22Rv1 (cell line): ENCODE measurements around the gene SLC29A3.

Source experiments
- CTCF ChIP-seq: fragments of 450-650 bp; IDR thresholded peaks from 2 replicates; pipeline ENCODE4 v1.5.1; 2017; ENCODE audit warnings: mild to moderate bottlenecking
- ZFX ChIP-seq: fragments of 450-650 bp; IDR thresholded peaks from 2 replicates; pipeline ENCODE4 v1.6.1; 2017; ENCODE audit warnings: antibody characterized with exemption, borderline replicate concordance

DNA sequence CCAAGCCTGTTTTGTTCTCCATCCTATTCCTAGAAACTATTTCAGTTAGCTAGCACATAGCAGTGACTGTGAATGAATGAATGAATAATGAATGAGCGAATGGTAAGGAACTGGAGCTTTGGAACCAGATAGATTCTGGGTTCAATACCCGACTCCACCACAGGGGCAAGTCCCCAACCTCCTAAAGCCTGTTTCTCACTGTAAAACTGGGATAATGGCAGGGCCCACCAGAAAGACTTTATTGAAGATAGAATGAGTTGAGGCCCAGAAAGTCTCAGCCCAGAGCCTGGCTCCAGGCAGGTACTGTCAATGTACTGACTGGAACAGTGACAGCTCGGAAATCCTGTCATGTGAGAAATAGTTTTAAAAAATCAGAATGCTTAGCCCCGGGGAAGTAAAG is 76.6 kb downstream of the SLC29A3 start:
- TF ChIP-seq CTCF = no peak
- TF ChIP-seq ZFX = no peak
